PC-9 (cell line): ENCODE measurements around the gene TUBA3E. TPM values are rescaled to one million over a fixed set of nuclear protein-coding genes. Genes with fewer than 3 reads are reported as not detected.

Source experiments
- total RNA-seq: library from RNA; stranded (reverse); gene quantifications from 2 replicates; pipeline ENCODE4 v1.2.3, GENCODE V29; 2021

TUBA3E gene
- total RNA-seq, 1 experiment from 2014 or later: not detected

Other genes starting within 250 kb of the TUBA3E start
- not detected in 2 replicates for gene RAB6C, start 218.8 kb downstream of the TUBA3E start, total RNA-seq
- gene POTEF, start 69.2 kb downstream of the TUBA3E start, total RNA-seq: not detected in 2 replicates
- 1.9 and 2.4 TPM in 2 replicates for gene CCDC74B, start 53.3 kb downstream of the TUBA3E start, total RNA-seq
- gene SMPD4, start 16.8 kb downstream of the TUBA3E start, total RNA-seq: 77.9 and 84.1 TPM in 2 replicates
- gene MZT2B, start 16.2 kb downstream of the TUBA3E start, total RNA-seq: 313 and 357 TPM in 2 replicates
- 76.8 and 82.6 TPM in 2 replicates for gene IMP4, start 144.5 kb upstream of the TUBA3E start, total RNA-seq
- 54.5 and 55.9 TPM in 2 replicates for gene PTPN18, start 157.6 kb upstream of the TUBA3E start, total RNA-seq